HG02938 (cell line): ENCODE data around the gene AHNAK.
A peak's percentile ranks its signal among the peaks of the same experiment; 100 is the strongest.
"Not testable (repeated sequence)": the region's sequence is repeated elsewhere in the genome, so short reads cannot be mapped to it uniquely, and the experiment has no call there.

Experiments
- ATAC-seq: cut with Tn5 transposase; IDR thresholded peaks from one replicate; pipeline ENCODE4 v1.9.1; 2021; ENCODE audit warnings: mild to moderate bottlenecking, moderate library complexity; ENCODE audit not compliant: unreplicated experiment

Gene AHNAK, protein sequence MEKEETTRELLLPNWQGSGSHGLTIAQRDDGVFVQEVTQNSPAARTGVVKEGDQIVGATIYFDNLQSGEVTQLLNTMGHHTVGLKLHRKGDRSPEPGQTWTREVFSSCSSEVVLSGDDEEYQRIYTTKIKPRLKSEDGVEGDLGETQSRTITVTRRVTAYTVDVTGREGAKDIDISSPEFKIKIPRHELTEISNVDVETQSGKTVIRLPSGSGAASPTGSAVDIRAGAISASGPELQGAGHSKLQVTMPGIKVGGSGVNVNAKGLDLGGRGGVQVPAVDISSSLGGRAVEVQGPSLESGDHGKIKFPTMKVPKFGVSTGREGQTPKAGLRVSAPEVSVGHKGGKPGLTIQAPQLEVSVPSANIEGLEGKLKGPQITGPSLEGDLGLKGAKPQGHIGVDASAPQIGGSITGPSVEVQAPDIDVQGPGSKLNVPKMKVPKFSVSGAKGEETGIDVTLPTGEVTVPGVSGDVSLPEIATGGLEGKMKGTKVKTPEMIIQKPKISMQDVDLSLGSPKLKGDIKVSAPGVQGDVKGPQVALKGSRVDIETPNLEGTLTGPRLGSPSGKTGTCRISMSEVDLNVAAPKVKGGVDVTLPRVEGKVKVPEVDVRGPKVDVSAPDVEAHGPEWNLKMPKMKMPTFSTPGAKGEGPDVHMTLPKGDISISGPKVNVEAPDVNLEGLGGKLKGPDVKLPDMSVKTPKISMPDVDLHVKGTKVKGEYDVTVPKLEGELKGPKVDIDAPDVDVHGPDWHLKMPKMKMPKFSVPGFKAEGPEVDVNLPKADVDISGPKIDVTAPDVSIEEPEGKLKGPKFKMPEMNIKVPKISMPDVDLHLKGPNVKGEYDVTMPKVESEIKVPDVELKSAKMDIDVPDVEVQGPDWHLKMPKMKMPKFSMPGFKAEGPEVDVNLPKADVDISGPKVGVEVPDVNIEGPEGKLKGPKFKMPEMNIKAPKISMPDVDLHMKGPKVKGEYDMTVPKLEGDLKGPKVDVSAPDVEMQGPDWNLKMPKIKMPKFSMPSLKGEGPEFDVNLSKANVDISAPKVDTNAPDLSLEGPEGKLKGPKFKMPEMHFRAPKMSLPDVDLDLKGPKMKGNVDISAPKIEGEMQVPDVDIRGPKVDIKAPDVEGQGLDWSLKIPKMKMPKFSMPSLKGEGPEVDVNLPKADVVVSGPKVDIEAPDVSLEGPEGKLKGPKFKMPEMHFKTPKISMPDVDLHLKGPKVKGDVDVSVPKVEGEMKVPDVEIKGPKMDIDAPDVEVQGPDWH (N-terminal part only)

DNA sequence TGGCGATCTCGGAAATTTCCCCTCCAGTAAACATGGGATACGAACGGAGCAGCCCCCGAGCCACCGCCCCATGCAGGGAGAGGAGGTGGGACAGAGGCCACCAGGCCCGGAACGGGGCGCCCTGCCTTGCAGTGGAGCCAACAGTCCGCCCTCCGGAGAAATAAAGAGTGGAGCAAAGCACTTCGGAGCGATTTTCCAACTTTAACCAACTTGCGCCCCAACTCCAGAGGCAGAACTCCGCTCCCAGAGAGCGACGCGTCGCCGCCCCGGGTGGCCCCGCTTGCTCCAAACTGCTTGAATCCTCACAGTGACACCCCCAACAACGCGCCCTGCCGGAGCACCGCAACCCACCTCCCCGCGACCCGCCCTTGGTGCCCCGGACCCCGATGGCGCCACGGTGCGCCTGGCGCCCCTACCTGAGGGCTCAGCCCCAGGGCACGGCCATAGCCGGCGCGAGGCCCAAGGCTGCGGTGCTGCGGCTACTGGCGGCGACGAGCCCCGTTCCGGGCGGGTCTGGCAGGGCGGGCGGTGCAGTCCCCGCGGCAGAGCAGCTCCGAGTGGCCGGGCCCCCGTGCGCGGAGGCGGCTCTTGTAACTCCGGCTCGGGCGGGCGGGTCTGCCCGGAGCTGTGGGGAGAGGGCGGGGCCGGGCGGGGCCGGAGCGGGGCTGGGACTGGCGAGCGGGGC is at the start of gene AHNAK:
Gene AHNAK, minus strand, starts transcription at position 563 of the 685 bp plus-strand sequence. CDS start 10,708 bp downstream, outside the sequence.
- no peak for ATAC-seq

DNA sequence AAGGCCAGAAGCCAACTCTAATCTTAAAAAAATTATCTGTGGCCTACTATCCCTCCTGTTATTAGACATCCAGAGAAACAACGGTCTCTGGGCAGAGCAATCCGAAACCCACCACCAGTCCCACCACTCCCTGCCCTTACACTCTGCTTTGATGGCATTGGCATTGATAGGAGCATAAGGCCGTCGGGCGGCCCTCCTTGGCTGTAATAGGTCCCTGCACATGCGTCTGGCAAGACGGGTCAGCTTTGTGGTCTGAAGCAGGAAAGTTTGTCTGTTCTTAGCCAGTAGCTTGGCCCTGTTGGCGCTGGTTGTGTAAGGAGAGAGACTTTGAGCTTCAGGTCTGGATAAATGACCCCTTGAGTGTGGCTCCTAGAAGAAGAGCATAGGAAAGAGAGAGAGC is 48.5 kb upstream of the AHNAK start:
- ATAC-seq, result no peak

DNA sequence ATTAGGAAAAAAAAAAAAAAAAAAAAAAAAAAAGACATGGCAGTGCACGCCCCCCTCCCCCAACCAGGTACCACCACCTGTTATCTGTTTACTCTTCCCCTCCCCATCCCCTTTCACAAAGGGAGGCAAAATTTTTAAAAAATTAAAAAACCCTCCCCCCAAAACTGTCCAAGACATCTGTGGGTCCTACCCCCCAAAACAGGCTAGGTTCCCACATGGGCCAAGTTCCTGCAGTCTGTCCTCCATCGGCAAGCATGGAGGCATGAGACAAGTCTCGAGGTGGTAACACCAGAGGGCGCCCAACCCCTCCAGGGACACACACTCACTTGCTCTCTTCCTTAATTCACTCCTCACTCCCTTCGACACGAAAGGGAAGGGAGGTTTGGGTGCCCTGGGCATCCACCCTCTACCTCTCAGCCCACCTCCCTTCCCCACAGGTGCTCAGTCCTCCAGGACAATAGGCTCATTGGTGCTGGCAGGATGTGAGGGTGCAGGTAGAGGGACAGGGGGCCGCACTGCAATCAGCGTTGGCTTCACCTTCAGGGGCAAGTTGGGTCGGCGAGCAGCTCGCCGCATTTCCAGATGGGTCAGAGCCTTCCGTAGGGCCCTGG is 46.9 kb upstream of the AHNAK start:
- ATAC-seq, result no peak

DNA sequence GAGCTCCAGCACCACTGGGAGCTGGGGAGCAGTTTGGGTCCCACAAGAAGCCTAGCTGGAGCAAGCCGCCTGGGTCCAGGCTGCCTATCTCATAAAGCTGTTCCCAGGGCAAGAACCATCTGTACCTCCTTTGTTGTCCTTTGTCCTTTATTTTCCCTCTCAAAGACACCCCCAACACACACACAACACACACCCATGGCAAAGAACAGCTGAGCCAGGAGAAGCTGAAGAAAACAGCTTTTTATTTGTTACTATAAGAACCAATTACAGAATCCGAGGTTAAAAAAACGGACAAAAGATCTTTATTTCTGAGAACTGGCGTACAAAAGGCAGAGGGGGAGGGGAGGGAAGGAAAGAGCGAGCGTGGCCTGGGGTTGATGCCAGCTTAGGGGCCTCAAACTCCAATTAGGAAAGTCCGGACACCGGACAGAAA is 46.4 kb upstream of the AHNAK start:
- no peak for ATAC-seq

DNA sequence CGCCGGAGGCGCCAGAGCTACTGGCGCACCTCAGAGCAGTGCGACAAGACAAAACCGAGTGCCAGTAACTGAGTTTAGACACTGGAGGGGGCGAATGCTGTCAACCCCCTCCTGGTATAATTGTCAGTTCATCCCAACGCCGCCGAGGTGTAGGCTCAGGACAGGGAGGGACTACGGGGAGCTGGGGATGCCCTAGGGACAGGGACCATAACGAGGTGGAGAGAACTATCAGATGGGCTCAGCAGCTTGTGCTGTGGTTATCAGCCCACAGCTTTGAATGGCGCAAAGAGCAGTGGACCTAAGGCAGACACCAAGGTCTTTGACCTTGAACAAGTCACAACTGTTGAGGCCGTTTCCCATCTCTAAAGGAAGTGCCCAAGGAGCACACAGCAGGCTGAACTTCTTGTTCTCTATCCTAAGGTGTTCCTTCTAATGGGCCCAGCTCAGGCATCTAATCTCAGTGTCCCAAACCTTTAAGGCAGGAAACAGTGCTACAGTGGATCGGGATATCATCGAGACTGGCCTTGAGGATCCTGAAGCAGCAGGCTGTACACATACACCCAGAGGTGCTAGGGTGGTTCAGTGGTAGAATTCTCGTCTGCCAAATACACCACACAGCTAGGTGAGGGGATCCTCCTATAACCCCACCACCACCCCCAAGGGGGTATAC is 45.7 kb upstream of the AHNAK start:
- ATAC-seq, result no peak

DNA sequence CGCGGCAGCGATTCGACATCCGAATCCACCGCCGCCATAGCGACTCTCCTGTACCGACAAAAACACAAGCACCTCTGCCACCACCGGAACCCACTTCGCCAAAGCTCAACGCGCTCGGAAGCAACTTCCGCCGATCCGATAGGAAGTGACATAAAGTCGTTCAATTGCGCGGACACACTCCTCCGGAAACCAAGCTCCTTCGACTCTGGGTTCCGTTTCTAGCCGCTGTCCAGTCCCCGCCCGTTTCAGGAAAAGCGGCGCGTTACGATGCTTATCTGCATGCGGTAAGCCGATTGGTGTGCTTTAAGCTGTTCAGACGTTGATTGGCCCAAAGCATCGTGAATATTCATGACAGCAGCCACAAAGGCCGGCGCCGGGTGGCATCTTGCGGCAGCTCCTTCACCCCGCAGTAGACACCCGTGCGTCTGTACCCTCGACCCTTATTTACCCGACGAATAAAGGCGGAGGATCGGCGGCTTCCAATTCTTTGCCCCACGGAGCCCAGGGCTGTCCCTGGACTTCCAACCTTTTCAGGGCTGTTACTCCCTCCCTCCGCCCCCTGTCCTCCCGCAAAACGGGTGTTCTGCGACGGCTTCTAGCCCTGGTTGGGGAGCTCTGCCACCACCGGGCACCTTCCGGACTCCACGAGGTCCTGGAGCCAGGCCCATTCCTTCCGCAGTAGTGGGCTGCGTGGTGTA is 45.0 kb upstream of the AHNAK start, which contains the start of gene TUT1:
Gene TUT1, minus strand, starts transcription at position 76 of the 698 bp plus-strand sequence. Its CDS starts 38 bp downstream, at position 38.
- peak; percentile 87 for ATAC-seq

DNA sequence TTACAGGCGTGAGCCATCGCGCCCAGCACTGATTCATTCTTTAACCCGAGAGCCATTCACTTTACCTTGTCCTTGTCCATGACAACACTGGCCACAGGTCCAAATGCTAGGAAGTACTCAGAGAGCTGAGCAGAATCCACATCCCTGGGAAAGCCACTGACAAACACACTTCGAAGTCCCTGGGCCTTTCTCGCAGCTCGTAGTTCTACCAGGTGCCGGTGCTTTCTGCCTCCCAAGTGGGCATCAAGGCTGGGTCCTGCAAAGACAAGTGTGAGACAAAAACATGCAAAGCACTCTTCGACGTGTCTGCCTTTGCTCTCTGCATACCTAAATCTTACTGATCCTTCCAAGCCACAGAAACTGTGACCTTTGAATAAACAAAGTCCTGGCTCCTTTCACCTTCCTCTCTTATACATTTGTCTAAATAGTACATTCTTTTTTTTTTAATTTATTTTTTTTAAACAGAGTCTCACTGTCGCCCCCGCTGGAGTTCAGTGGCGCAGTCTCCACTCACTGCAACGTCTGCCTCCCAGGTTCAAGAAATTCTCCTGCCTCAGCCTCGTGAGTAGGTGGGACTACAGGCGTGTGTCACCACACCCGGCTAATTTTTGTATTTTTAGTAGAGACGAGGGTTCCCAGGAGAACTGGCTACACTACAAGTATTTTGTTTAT is 42.5 kb upstream of the AHNAK start:
- no peak for ATAC-seq

DNA sequence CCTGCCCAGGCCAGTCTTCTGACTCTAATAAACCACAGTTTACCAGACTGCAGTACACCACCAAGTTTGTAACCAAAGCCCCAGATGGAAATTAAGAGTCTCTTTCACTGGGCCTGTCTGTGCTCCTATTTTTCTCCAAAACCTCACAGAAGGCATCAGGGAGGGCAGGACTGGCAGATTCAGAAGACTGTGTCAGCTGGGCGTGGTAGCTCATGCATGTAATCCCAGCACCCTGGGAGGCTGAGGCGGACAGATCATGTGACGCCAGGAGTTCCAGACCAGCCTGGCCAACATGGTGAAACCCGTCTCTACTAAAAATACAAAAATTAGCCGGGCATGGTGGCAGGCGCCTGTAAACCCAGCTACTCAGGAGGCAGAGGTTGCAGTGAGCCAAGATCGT is 38.8 kb upstream of the AHNAK start:
- not testable (repeated sequence) for ATAC-seq

DNA sequence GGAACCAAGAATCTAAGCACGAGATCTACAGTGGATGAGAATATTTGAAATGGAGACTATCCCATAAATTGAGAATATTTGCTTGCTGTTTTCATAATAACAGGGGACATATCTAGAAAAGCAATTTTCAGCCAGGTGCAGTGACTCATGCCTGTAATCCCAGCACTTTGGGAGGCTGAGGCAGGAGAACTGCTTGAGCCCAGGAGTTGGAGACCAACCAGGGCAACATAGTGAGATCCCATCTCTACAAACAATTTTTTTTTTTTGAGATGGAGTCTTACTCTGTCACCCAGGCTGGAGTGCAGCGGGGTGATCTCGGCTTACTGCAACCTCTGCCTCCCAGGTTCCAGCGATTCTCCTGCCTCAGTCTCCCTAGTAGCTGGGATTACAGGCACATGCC is 35.1 kb upstream of the AHNAK start:
- not testable (repeated sequence) for ATAC-seq

DNA sequence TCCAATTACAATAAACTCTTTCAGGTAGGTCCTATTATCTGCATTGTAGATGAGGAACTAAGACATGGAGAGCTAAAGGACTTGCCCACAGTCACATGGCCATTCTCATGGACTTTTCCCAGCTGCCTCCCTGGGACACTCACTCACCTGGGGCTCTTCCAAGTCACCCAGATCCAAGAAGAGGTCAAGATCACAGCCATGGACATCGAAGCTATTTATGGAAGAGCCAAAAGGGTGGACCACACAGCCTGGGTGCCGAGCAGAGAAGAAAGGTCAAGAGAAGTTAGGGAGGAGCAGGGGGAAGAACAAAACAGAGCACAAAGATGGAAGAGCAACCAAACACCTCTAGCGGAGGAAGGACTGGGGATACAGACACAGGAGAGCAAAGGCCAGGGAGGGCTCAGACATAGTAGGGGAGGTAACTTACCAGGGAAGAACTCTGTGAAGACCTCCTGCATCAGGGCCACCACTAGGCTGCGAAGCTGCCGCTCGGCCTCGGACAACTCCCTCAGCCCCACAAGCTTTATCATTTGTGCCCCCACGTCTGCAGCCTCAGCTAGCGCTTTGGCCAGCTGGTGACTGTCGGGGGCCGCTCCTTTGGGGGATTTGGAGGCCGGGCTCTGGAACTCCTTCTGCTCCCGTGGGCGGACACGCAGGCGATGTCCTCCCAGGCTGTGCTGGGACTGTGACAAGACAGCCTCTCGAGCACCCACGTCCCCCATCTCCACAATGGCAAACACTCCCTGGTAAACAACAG is 34.5 kb upstream of the AHNAK start:
- no peak for ATAC-seq

DNA sequence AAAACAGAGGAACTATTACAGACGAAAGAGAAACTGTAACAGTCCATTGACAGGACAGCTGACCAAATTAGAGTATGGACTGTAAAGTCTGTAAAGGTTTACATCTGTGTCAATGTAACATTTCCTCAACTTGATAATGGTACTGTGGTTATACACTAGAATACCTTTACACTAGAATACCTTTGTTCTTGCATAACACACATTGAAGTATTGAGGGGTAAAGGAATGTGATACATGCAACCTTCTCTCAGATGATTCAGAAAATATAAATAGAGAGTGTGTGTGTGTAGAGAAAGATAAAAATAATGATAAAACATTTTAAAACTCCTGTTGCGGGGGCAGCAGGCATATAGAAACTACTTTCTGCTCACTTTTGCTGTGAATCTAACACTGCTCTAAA is 32.6 kb upstream of the AHNAK start:
- no peak for ATAC-seq

DNA sequence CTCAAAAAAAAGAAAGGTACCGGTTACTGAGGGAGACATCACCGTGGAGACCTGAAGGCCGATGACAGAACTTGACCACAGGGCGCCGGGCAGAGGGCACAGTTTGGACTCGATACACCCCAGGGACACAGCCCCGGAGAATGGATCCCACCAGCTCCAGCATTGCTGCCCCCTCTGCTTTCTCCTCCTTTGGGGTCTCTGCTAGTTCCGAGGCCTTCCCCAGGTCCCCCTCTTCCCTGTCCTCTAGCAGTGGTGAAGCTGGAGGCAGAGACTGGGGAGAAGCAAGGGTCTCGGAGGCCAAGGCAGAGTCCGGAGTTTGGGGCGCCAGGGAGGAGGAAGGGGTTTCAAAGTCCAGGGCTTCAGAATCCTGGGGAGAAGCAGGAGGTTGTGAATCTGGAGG is 31.9 kb upstream of the AHNAK start:
- no peak for ATAC-seq

DNA sequence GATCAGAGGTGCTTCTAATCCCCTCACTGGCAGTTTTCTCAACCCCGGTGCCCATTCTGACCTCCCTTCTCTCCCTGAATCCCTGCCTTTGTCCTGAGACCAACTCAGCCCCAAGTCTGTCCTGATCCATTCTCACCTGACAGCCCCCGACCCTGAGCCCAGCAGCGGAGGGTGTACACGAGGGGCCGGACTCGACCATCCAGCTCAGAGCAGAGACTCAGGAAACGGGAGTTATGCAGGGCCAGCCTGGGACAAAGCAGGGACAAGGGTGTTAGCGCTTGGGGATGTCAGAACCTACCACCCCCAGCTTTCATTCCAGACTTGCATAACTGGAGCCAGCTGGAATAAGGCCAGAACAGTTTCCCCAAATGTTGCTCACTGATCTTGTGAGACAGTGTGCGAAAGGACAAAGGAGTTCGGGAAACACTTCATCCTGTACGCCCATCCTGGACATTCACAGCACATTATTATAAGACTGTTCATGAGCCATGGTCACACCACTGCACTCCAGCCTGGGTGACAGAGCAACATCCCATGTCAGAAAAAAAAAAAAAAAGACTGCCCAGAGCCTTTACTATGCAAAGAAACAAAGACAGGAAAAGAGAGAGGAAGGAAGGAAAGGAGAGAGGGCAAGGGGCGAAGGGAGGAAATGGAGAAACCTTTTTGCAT is 30.6 kb upstream of the AHNAK start:
- no peak for ATAC-seq

DNA sequence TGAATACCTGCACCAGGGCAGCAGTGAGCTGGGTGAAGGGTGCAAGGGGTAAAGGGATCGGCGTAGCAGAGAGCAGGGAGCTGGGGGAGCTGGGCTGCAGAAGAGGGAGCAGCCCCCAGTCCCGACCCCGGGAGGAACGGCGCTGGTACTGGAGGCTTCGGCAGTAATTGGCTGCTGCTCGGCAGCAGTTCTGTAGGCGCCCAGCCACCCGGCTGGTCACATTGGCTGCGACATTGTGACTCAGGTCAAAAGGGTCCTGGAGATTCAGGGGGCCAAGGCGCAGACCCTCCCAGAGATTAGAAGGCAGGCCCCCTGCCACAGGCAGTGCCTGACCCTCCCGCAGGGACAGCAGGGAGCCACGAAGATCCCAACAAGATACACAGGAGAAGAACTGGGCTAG is 29.2 kb upstream of the AHNAK start:
- no peak for ATAC-seq

DNA sequence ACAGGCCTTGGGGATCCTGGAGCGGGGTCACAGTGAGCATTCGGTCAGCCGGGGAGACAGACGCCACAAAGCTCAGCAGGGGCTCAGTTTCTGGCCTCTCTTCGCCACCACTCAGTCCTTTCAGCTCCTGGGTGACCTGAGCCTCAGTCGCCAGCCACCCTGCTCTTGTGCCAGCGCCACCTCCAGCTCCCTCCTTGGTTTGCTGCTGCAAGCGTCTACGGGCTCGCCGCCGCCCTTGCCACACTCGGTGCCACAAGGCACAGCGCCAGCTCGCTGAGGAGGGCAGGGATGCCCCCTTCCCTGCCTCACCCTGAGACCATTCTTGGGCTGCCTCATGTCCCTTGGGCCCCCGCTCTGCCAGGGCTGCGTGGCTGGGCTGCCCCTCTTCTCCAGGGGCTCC is 28.6 kb upstream of the AHNAK start:
- ATAC-seq, result no peak

DNA sequence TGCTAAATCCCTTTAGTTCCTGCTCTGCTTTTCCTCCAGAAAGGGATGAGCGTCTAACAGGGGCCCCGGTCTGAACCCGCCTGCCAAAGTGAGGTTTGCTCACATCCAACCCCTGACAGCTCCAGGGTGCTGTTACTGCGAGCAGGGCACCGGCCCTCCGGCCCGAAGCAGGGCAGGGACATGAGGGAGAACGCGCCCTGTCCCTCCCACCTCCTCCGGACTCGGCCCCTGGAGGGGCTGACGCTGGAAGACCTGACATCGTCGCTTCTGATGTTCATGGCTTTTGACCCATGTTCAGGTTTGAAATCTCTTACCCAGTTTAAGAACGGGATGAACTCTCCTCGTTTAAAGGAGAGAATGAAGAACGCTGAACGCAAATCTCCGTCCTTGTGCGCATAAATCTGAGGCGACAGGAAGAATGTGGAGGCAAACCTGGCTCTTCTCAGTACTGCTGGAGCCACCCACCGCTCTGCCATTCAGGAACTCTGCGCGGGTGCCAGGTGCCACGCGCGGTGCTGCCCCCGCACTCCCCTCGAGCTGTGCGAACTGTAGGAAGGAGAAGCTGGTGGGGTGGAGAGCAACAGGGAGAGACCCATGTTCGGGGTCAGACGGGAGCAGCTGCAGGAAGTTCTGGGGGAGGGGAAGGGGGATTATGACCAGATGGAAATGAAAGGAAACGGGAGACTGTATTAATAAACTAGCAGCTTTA is 27.9 kb upstream of the AHNAK start:
- ATAC-seq, result peak; percentile 7
